NCI-H2171 (cell line): ENCODE measurements around the gene NLGN1.

ENCODE experiments used
- DNase-seq: peaks from one replicate; lab custom pipeline; 2025; lab: John Stamatoyannopoulos, UW

Gene NLGN1

DNA sequence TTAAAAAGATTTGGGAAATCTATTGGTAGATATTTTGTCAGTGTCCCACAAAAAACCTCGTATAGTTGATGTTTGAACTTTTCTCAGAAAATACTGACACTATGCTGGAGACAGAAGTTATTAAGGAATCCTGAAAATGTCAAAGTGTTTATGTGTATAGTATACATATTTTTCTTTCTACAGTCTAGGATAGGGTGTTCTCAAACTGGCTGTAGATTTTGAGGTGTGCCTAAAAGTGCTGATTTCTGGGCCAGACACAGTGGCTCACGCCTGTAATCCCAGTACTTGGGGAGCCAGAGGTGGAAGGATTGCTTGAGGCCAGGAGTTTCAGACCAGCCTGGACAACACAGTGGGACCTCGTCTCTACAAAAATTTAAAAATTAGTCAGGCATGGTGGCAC is 322.0 kb downstream of the NLGN1 start:
- no peak for DNase-seq

DNA sequence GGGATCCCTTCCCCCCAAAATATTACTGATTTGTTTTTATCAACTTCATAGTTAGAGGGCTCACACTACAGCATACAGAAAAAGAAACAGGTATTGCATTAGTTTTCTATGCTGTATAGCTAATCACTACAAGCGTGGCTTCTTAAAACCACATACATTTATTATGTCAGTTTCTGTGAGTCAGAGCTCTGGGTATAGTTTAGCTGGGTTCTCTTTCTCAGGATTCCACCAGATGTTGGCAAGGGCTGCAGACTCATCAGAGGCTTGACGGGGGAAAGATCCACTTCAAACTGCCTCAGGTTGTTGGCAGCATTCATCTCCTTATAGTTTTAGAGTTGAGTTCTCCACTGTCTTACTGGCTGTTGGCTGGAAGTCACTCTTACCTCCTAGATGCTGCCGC is 328.0 kb downstream of the NLGN1 start:
- DNase-seq = no peak

DNA sequence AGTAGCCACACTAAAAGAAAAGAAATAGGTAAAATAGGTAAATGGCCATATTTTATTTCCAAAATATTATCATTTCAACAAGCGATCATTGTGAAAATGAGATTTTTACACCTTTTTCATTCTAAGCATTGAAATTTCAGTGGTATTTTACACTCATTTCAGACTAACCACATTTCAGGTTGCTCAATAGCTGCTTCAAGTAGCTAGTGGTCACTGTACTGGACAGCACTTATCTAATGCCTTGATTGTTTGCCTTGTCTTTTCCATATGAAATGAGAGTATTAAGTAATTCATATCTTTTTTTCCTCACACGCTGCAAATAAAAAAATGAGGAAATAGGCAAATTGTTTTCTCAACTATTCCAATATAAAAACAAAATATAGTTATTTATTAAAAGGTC is 332.8 kb downstream of the NLGN1 start:
- no peak for DNase-seq

DNA sequence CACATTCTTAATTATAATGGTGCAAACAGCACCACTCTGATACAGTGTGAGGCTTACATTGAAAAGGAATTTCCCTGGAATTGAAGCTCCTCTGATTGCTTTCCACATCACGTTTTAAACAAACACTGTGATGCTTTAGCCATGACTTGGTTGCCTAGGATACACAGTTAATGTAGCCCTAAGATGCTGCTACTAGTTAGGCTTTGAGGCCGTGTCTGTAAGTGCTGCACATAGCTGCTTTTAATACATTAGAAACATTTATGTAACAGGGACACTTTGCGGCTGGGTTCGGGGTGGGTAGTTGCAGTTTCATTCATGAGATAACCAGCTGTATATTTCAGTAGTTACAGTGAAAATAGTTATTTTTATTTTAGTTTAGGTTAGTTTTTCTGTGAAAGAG is 334.7 kb downstream of the NLGN1 start:
- DNase-seq = no peak

DNA sequence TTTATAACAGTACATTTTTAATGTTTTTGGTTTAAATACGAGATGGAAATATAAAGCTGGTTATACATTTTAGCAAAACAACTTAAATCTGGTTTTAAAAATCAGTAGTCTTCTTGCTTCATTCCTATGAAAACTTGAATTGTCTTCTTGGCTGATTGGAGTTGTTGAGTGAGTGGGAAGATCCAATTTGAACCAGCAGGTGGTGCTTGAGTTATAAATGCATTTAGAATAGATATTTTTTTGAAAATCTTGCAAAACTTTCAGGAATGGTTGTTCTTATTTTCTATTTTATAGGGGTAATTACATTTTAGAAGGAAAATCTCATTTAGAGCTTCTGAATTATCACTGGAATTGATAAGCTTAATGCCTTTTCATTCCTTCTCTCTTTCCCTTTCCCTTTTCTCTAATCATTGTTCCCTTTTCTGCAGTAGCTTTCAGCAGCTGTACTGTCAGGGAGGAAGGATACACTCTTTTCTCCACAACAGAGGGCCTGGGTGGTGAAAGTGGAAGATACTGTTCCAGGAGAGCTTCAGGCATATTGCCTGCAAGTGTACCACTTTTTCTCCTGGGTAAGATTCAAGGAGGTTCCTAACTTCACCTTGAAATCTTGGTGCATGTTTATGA is 335.6 kb downstream of the NLGN1 start:
- no peak for DNase-seq

DNA sequence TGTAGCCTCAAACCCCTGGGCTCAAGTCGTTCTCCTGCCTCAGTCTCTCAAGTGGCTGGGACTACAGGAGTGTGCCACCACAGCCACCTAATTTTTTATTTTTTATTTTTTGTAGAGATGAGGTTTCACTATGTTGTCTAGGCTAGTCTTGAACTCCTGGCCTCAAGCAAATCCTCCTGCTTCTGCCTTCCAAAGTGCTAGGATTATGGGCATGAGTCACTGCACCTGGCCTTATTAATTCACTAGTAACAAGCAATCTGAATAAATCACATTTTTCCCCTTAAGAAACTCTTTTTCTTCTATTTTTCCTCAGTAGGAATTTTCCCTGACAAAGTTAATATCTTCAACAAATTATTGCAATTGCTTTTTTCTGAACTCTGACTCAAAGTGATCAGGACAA is 336.9 kb downstream of the NLGN1 start:
- no peak for DNase-seq

DNA sequence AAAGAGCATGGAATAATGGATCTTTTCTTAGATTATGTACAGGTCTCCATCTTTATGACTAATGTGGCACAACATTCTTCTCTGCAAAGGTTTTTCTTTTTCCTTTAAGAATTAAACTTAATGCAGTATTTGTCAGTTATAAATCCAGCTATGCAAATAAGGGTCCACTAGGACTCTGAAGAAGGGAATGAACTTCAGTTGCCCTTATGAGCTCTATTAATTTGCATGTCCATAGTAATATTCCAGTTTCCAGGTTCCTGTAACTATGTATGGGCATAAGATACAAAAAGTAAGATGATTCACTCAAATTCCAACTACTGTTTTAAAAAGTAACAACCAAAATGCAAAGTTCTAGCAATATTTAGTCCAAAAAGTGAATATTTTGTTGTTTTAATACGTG is 337.4 kb downstream of the NLGN1 start:
- no peak for DNase-seq

DNA sequence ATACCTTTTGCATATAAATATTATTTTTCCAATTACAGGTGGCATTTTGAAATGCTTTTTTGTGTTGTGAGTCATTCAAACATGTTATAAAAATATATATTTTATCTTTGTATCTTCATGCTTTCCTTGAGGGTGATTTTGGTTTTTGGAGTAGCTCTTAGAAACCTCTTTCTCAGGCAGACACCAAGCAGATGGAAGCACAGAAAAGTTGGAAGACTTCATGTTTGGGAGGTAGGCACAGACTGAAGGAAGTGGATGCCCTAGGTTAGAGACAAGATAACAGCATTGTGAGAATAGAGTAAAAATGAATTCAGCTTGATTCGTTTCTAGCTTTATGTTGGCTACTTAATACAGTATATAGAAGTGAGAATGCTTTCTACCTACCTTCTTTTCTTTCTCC is 338.3 kb downstream of the NLGN1 start:
- DNase-seq = no peak

DNA sequence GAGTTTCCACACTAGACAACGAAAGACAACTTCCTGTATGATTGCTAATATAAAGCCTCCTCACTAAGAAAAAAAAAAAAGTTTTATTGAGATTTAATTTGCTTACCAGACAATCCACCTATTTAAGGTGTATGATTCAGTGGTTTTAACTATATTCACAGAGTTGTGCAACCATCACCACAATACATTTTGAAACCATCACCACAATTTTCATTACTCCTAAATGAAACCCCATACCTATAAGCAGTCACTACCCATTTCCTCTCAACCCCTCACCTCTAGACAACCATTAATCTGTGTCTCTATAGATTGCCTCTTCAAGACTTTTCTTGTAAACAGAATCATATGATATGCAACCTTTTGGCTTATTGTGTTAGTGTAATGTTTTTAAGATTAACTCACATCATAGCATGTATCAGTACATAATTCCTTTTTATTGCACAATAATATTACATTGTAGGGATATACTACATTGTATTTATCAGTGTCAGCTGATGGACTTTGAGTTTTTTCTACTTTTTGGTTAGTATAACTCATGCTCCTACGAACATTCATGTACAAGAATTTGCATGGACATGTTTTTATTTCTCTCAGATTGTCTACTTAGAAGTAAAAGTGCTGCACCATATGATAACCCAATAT is 339.7 kb downstream of the NLGN1 start:
- DNase-seq = no peak

DNA sequence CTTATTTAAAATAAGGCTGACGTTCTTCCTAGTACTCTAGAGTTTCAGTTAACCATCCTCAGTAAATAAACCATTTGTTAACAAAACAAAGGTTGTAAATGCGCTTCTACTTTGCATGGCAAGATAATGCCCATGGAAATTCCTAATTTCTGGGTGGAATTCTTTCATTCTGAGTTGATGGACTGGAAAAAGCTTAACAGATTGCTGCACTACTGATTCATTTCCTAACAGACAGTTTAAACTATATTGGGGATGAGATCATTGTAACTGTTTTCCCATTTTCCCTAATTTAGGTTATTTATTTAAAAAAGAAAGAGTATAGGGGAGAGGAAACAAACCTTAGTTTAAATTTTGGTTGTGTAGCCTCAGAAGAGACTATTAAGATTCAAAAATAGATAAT is 342.2 kb downstream of the NLGN1 start:
- no peak for DNase-seq

DNA sequence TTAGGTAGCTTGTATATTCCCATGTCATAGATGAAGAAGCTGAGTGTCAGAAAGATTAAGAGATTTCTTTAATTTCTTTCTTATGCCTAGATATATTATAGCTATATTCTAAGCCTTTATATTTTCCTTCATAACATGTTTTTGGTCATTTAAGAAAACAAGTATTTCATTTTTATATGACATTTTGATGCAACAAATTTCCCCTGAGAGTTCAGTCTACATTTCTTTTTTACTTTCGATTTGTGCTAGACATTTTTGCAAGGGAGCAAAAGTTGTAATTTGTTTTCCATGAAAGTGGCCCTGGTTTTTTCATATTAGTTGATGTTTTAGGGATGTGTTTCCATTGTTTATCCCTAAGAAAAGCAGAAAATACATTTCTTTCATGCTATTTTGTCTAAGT is 344.9 kb downstream of the NLGN1 start:
- DNase-seq = no peak

DNA sequence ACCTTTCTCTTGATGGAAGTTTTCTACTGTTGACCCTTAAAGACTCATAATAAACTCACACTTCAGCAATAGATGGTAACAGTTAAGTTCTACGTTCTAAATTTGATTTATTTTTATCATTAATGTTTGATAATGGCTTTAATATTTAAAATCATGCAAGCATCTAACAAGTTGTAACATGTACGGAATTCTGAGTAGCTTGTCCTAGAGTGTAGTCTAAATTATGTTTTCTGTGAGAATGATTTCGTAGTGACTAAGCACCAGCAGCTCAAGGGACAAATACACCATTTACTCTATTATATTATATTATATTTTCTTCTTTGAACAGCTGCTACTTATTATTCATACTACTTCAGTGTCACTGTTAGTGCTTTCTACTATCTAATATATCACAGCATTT is 345.6 kb downstream of the NLGN1 start:
- DNase-seq = no peak

DNA sequence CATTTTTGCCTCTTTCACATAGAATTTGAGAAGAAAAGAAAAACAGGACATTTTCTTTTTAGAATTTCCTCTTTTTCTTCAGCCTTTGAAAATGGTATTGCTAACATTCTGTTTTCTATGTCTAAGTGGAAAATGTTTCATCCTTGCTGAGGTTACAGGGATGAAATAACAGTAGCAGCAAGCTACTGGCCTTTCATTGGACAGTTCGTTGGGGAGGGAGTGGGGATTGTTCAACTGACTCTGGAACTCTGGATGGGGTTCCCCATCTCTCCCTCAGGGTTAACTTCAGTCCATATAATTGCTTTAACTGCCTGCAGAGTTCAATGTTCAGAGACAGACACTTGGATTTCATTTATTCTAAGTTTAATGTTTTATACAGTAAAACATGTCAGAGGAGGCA is 346.0 kb downstream of the NLGN1 start:
- no peak for DNase-seq

DNA sequence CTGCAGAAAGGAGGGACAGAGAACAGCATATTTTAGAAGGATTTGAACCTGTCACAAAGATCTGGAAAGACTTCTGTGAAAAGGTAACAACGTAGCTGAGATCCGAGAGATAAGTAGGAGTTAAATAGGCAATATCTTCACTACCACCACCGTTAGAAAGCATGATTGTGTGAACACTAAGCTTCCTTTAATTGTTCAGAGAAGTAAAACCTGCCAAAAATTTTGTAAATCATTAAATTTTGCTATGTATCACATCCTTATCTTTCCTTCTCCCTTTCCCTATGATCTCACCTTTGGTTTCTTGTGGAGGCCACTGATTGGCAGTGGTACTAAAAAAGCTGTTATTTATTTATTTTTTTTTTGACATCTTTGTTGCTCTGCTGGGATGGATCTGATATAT is 346.9 kb downstream of the NLGN1 start:
- DNase-seq = no peak

DNA sequence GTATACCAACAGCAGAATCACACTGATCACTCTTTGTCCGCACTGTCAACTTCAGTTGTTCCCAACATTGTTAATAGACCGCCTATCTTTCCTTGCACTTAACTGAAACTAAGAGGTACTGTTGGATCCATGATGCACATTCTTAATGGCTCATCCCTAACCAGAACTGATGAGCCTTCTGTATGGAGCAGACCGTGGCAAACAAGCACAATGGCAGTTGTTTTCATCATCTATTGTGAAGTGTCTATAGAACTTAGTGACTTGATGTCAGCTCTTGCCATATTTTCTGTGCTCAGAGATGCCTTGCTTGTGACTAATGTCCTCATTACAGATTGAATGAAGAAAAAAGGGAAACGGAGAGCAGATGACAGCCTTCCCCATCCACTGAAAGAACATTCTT is 347.4 kb downstream of the NLGN1 start:
- no peak for DNase-seq

DNA sequence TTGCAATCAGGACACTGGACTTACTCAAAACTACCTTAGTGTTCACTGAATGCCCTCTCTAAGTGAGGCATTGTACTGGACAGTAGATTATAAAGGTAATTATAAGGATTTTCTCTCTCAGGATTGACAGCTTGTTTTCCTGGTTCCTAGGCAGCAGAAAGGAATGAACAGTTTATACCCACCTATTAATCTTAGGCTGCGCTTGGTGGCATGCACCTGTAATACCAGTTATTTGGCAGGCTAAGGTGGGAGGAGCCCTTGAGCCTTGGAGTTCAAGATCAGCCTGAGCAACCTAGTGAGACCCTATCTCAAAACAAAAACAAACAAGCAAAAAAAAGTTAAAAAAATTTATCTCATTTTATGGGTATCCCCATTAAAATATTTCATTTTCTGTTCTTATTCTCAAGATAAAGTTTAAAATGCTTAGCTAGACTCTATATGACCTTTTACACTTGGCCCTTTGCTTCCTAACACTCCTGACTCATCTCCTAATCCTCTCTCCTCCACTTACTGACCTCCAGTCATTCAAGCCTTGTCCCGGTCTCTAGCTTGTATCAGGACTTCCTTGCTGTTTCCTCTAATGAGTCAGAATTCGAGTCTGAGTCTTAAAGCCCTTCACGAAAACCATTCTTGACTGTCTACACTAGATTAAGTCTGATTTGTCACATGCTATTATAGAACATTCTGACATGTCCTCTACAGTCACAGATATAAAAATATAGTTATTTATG is 348.6 kb downstream of the NLGN1 start:
- no peak for DNase-seq

DNA sequence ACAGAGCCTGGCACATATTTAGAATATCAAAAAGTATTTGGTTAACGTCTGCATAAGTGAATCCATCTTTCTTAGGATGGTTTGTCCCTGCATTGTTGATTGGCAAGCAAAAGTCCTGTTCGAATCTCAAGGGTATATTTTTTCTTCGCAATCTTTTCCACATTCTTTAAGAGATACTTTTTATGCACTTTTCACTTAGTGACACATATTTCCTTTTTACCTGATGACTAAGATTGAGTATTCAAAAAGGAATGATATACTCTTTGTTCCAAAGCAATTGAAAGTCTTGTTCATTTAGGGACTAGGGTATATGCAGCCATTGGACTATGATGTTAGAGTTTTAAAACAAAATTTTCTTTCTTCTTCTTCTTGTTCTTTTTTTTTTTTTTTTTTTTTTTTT is 349.9 kb downstream of the NLGN1 start:
- DNase-seq = no peak

DNA sequence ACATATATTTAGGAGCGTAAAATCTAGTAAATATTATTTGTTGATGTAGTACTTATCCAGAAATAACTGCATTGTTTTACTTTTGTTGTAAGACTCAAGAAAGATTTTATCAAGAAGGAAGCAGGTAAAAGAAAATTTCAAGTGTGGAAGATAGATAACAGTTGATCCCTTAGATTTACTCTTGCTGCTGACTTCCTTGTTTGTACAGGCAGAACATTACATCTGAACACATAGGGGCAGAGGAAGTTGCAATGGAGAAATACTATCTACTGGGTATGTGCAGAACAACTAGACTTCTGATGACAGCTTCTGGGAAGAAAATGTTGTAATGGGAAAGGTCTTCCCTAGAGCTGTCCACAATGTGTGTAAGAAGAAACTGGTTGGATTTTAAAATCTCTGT is 350.6 kb downstream of the NLGN1 start:
- DNase-seq = no peak

DNA sequence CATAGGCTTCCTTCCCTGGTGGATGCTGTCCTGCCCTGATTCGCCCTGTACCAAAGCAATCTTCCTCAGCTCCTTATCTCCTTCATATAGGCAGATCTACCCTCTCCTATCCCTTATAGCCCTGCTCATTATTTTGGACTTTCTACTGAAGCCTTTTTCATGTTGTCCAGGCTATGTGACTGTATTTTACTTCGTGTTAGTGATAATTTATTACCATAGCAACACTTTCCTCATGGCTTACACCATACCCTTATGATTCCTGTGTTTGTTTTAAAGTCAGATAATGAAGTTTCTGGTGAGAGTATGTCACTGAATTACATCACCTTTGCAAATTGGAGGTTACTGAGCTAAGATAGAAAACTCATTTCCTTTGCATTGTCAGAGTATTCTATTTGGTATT is 352.6 kb downstream of the NLGN1 start:
- no peak for DNase-seq

DNA sequence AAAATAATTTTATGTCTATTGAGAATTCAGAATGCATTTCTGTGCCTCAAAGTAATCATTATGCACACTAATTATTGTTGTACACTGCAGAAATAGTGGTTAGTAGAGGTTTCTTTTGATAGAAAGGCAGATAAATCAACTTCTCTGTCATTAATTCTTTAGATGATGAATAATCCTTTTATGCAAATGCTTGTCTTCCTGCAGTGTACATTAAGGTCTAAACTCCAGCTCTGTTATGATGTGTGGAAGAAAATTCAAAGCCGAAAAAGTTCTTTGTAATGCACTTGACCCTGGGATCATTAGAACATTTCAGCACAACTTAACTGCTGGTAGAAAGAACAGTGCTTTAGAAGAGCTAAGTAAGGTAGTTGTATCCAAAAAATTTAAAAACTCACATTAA is 353.0 kb downstream of the NLGN1 start:
- DNase-seq = no peak

DNA sequence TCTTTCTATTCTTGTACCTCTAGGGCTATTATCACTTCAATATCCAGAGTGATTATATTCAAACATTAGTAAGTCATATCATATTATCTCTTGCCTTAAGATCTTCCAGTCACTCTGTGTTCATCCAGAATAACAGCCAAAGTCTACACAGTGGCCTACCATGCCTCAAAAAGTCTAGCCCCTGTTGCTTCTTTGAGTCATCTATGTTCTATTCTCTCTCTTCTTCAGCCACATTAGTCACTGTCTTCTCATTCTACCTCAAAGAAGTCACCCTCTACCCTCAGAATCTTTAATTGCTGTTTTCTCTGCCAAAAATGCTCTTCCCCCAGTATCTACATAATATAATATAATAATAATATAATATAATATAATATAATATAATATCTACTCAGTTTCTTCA is 356.0 kb downstream of the NLGN1 start:
- DNase-seq = no peak

DNA sequence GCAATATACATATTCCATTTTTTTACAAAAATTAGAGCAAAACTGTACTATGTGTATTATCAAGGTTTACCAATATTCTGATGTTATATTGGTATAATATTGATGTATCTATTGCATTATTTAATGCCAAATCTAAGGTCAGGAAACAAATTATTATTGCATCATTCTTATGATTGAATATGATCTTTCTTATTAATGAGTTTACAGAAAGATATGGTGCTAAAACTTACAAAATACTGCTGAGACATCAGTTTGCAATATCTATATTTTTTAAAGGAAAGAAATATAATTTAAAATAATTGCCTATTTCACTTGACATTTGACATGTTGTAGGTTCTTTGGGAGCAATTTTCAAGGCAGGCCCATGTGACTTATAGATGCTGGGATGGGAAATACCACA is 357.6 kb downstream of the NLGN1 start:
- DNase-seq = no peak

DNA sequence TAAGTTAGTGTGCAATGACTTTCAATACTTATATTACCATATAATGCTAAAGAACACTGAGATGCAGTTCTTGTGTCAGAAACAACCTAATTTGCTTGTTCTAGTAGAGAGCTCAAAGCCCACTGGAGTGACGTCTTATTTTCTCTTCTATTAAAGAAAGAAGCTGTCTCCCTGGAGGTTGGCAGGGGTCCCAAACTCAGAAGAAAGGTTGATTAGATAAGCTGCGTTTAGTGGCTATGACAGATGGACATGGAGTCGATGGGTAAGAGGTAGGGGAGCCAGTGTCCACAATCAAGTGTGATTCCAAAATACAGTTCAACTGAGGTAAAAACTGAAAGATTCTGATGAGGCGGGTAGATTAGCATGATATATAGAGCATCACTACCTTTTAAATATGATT is 363.6 kb downstream of the NLGN1 start:
- DNase-seq = no peak

DNA sequence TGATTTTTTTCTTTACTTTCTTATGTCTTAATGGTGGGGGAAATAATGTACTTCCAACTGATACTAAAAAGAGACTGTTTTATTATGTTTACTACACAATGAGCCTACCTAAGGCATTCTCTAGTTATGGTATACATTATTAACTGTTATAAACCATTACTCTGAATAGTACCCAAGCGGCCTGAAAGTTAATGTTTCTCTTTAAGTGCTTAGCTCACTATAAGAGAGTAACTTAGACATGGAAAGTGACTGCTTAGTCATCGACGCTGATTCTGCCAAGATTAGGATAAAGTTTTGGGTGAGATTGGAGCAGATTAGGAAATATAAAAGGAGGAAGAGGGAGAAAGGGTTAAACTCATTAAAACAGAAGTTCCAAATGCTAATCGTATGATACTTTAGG is 365.0 kb downstream of the NLGN1 start:
- no peak for DNase-seq
